ENCODE data around the gene HLA-B.

Gene HLA-B

GRCh38 chr6:31352683-31353383, 4.1 kb downstream of the HLA-B start:
- no peak for DNase-seq (ENCODE audit: low read depth)

DNA sequence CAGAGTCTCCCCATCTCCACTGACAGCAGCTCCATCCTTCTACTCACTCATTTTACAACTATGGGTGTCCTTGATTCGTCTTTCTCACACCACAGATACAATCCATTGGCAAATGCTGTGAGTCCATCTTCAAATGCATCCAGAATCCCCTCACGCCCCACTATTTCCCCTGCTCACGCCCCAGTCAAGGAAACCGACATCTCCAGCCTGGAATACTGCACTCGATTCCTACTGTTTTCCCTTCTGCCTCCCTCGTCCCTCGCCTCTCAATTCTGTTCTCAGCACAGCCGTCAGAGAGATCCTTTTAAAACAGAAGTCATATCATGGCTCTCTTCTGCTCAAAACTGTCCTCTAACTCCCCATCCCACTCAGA, 4.7 kb downstream of the HLA-B start:
- no peak for DNase-seq (ENCODE audit: low read depth)

GRCh38 chr6:31351401-31352309, 5.3 kb downstream of the HLA-B start:
- DNase-seq (ENCODE audit: low read depth), result no peak

DNA sequence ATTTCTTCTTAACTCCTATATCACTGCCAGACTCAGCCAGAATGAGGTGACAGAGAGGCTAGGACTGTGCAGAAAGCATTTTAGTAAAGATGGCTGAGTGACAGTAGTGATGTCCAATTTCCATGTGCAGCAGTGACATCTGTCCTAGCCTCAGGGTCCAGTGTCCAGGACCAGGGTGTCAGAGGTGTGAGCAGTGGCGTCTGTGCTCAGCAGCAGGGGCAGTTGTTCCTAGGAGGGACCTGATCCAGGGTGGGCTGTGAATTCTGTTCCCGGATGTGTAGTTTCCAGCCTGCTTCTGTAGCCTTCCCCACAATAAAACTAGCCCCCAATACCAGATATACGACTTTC, 6.0 kb downstream of the HLA-B start:
- no peak for DNase-seq (ENCODE audit: low read depth)

- DNase-seq (ENCODE audit: low read depth), result no peak
Measured at GRCh38 chr6:31350196-31351032, 6.6 kb downstream of the HLA-B start.

DNA sequence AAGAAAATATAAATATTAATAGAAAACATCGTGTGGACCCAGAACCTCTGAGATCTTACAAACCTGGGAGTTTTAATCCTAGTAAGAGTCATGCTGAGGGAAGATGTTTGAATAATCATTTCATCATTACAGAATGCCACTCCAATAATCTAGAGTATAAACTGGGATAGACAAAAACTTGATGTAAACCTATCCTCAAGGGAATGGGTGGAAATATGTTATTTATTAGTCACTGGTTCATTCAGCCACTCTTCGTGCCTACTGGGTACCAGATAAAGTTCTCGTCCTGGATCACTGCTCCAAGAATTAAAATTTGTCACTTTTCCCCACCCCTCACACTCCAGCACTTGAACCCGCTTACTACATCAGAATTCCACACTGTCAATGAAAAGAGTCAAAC, 7.7 kb downstream of the HLA-B start:
- DNase-seq (ENCODE audit: low read depth), result no peak

GRCh38 chr6:31345026-31345730, 11.8 kb downstream of the HLA-B start:
- no peak for DNase-seq (ENCODE audit: low read depth)

- no peak for DNase-seq (ENCODE audit: low read depth)
Measured at GRCh38 chr6:31340228-31340627, 16.8 kb downstream of the HLA-B start.

DNA sequence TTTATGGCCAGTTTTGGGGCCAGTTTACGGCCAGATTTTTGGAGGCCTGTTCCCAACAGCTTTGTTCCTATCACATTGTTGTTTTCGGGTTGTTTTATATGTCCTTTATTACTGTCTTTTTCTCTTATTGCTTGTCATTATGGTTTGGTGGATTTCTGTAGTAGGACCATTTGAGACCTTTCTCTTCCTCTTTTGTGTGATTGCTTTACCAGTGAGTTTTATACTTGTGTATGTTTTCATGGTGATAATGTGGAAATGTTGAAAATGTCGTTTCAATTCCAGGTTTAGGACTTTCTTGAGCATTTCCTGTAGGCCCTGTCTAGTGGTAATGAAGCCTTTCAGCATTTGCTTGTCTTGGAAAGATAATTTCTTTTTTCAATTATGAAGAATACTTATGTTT, 17.8 kb downstream of the HLA-B start:
- DNase-seq (ENCODE audit: low read depth), result no peak

GRCh38 chr6:31336896-31337496, 20.0 kb downstream of the HLA-B start:
- DNase-seq (ENCODE audit: low read depth), result no peak

DNA sequence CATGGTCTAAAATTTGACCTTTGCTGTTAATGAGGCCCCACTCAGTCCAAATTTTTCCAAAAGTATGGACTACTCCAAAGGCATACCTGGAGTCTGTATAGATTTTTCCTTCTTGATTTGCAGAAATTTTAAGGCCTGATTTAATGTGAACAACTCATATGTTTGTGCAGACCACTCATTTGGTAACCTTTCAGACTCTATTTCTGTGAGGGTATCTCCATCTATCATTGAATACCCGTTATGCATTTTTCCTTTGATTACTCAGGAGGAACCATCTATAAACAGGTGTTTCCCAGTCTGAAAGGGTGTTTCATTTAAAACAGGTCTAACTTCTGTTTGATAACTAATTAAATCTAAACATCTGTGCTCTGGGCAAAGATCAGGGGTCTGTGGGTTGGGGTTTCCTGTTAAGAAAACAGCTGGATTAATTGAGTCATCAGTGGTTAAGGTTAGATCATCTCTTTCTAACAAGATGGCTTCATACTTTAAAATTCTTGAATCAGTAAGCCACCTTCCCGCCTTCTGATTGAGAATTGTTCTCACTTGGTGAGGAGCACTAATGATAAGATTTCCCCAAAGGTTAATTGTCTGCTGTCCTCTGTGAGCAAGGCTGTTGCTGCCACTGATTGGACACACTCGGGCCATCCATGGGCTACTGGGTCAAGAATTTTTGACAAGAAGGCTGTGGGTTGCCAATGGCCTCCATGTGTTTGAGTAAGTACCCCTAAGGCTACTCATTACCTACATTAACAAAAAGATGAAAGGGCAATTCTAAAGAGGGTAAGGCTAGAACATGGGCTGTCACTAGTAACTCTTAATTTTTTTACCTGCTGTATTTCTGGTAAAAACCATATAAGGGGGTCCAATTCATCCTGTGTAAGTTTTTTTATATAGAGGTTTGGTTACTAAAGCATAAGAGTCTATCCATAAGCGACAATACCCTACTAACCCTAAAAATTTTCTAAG, 24.1 kb downstream of the HLA-B start:
- no peak for DNase-seq (ENCODE audit: low read depth)

GRCh38 chr6:31328355-31328960, 28.5 kb downstream of the HLA-B start:
- no peak for DNase-seq (ENCODE audit: low read depth)

DNA sequence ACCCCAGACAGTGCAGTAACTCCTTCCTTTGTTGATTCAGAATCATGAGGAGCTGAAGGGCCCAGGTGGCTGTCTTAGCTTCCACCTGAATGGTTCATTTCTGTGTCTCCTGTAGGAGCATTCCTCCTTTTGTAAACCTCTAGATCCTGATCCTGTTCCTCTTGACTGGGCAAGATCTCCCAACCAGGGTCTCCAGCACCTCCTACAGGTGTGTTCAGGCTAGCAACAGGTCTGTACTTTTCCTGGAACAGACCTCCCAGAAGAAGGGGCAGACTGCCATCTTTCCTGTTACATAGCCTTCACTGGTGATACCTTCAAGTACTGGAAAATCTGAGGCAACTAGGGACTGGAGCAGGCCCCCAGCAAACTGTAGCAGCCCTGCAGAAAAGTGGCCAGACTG, 35.2 kb downstream of the HLA-B start:
- no peak for DNase-seq (ENCODE audit: low read depth)

GRCh38 chr6:31321005-31321707, 35.8 kb downstream of the HLA-B start:
- DNase-seq (ENCODE audit: low read depth), result no peak

DNA sequence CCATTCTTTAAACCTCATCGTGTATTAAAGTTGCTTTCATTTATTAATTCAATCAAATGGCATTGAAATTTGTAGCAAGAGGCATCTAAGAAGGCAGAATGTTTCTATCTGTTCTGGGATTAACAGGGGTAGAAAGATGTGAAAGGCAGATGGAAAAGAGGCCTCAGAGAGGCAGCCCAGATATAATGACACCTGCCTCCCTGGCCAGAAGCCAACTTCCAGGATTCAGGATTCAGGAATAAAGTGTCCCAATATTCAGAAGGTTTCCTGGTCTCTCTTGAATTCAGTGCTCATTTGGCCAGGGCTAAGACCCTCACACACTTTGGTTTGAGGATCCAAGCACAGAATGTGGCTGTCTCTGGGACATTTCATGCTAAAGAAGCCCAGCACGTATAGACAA, 39.9 kb downstream of the HLA-B start:
- no peak for DNase-seq (ENCODE audit: low read depth)

DNA sequence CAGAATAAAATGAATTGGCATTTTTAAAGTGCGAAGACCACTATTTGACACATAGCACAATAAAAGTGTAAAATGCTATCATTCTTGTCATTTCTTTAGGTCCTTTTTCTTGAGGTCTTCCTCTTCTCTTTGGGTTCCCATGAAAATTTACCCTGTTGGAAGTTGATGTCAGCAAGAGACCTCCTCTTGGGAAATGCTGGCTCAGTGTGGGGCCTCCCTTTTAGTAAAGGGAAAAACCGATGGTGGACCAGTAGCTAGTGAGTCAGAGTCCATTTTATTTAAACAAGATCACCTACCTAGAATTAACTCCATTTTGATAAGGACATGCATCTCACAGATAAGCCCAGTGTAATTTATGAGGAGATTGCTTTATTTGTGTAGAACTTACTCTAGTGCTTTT, 47.3 kb downstream of the HLA-B start:
- DNase-seq (ENCODE audit: low read depth), result no peak

DNA sequence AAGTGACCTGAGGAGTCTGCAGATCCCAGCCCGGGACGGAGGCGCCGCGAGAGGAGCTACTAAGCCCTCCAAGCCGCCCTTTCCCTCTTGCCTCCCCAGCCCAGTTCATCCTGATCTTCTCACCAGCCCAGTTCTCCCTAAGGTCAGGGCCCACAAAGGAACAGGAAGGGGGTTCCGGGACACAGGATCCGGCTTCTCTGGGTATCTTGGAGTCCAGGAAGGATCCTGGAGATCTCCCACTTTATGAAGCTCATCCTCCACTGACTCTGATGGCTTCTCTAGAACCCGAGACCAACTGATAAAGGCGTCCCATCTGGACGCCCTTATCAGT, 48.2 kb downstream of the HLA-B start:
- DNase-seq (ENCODE audit: low read depth), result no peak

GRCh38 chr6:31308050-31308844, 48.7 kb downstream of the HLA-B start:
- peak; percentile 61 for DNase-seq (ENCODE audit: low read depth)

- no peak for DNase-seq (ENCODE audit: low read depth)
Measured at GRCh38 chr6:31307669-31308049, 49.3 kb downstream of the HLA-B start.
